SU-DHL-6 (cell line): Measurements from ENCODE around the gene CFAP44.

Experiments used
- H2AFZ ChIP-seq: fragments of 200-600 bp; sonication (generic); 2 replicates; pipeline ENCODE4 v1.6.1; 2014; ENCODE audit warnings: low read depth, mild to moderate bottlenecking, moderate library complexity, mixed read lengths, antibody characterized with exemption, low read length; ENCODE audit not compliant: severe bottlenecking
- H3F3A ChIP-seq: fragments of 200-600 bp; shearing (Covaris generic); 2 replicates; pipeline ENCODE4 v1.6.0; 2016; ENCODE audit warnings: antibody characterized with exemption, mild to moderate bottlenecking; ENCODE audit not compliant: insufficient read depth
- H3K27ac ChIP-seq: fragments of 200-600 bp; sonication (generic); 2 replicates; pipeline ENCODE4 v1.5.1; 2016; ENCODE audit warnings: low read depth, mild to moderate bottlenecking, low read length, moderate library complexity, mixed read lengths
- H3K27me3 ChIP-seq: fragments of 200-600 bp; sonication (generic), shearing (Covaris generic); 2 replicates; pipeline ENCODE4 v1.6.0; 2014; ENCODE audit warnings: mild to moderate bottlenecking, low read length
- H3K36me3 ChIP-seq: fragments of 200-600 bp; sonication (generic); 2 replicates; pipeline ENCODE4 v1.6.1; 2014; ENCODE audit warnings: mild to moderate bottlenecking, low read length, mixed read lengths
- H3K4me2 ChIP-seq: fragments of 300-600, 200-600 bp; shearing (Covaris generic), sonication (generic); 2 replicates; pipeline ENCODE4 v1.6.0; 2014; ENCODE audit warnings: low read length, low read depth, mild to moderate bottlenecking; ENCODE audit not compliant: poor library complexity, severe bottlenecking
- H3K4me3 ChIP-seq: fragments of 200-600 bp; sonication (generic); 2 replicates; pipeline ENCODE4 v1.5.1; 2014; ENCODE audit warnings: antibody characterized with exemption, low read length, mild to moderate bottlenecking, mixed read lengths; ENCODE audit not compliant: insufficient read depth, poor library complexity, severe bottlenecking
- H3K79me2 ChIP-seq: fragments of 200-600 bp; sonication (generic); 2 replicates; pipeline ENCODE4 v1.6.1; 2014; ENCODE audit warnings: mild to moderate bottlenecking, low read length, moderate library complexity; ENCODE audit not compliant: insufficient read depth
- H3K9ac ChIP-seq: fragments of 200-600 bp; sonication (generic); 2 replicates; pipeline ENCODE4 v1.7.0; 2014; ENCODE audit warnings: mild to moderate bottlenecking, low read length
- H3K9me2 ChIP-seq: fragments of 200-600 bp; sonication (generic); replicated peaks from 2 replicates; pipeline ENCODE4 v1.6.1; 2014; ENCODE audit warnings: low read length; ENCODE audit not compliant: insufficient read depth
- H3K9me3 ChIP-seq: fragments of 200-600 bp; sonication (generic); 2 replicates; pipeline ENCODE4 v1.6.1; 2014; ENCODE audit warnings: low read length, mixed read lengths; ENCODE audit not compliant: insufficient read depth
- H4K20me1 ChIP-seq: fragments of 200-600 bp; sonication (generic); 2 replicates; pipeline ENCODE4 v1.6.1; 2014; ENCODE audit warnings: low read depth, mild to moderate bottlenecking, antibody characterized with exemption, low read length, moderate library complexity, mixed read lengths
- EZH2phosphoT487 ChIP-seq: fragments of 200-600 bp; sonication (generic), shearing (Covaris generic); conservative IDR thresholded peaks from 2 replicates; pipeline ENCODE4 v1.6.1; 2018; ENCODE audit warnings: mild to moderate bottlenecking, antibody characterized with exemption, low read length, moderate library complexity, mixed read lengths
- TF ChIP-seq, protein P1 (sequence below): fragments of 200-600 bp; sonication (generic); IDR thresholded peaks from one replicate; pipeline ENCODE4 v1.5.1; 2017; ENCODE audit warnings: antibody characterized with exemption, mild to moderate bottlenecking, low read length, moderate library complexity; ENCODE audit not compliant: insufficient read depth, poor library complexity, severe bottlenecking

CFAP44 gene

GRCh38 chr3:113454057-113454456, 12.8 kb upstream of the CFAP44 start:
- H3K79me2 ChIP-seq, result no peaks in the 10 kb centered on the region
- TF ChIP-seq, protein P1, sequence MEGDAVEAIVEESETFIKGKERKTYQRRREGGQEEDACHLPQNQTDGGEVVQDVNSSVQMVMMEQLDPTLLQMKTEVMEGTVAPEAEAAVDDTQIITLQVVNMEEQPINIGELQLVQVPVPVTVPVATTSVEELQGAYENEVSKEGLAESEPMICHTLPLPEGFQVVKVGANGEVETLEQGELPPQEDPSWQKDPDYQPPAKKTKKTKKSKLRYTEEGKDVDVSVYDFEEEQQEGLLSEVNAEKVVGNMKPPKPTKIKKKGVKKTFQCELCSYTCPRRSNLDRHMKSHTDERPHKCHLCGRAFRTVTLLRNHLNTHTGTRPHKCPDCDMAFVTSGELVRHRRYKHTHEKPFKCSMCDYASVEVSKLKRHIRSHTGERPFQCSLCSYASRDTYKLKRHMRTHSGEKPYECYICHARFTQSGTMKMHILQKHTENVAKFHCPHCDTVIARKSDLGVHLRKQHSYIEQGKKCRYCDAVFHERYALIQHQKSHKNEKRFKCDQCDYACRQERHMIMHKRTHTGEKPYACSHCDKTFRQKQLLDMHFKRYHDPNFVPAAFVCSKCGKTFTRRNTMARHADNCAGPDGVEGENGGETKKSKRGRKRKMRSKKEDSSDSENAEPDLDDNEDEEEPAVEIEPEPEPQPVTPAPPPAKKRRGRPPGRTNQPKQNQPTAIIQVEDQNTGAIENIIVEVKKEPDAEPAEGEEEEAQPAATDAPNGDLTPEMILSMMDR, result no peak
- no peak for TF ChIP-seq EZH2phosphoT487
- no peaks in the 10 kb centered on the region for H3K36me3 ChIP-seq

GRCh38 chr3:113450911-113451310, 9.6 kb upstream of the CFAP44 start:
- Histone ChIP-seq H3K27ac (no peak overlapping the region), H3K9me2 (no peaks in the 10 kb centered on the region), H2AFZ (no peak overlapping the region), H3K79me2 (no peaks in the 10 kb centered on the region), H3K9me3 (no peaks in the 10 kb centered on the region), H3K4me3 (no peak overlapping the region), H3F3A (no peaks in the 10 kb centered on the region), H3K4me2 (no peak overlapping the region), H3K27me3 (no peaks in the 10 kb centered on the region), H4K20me1 (no peaks in the 10 kb centered on the region), H3K36me3 (peaks cover 3% of the 10 kb centered on the region; the same call in 1 of the 2 replicates), H3K9ac (no peak overlapping the region)
- TF ChIP-seq, protein P1, result no peak
- TF ChIP-seq EZH2phosphoT487, result no peak

More at GRCh38 chr3:113454057-113454456, 12.8 kb upstream of the CFAP44 start:
- H3F3A ChIP-seq, result no peaks in the 10 kb centered on the region
- no peak overlapping the region for H3K4me2 ChIP-seq
- H2AFZ ChIP-seq, result no peak overlapping the region
- no peaks in the 10 kb centered on the region for H3K27me3 ChIP-seq
- no peaks in the 10 kb centered on the region for H3K9me2 ChIP-seq
- no peak overlapping the region for H3K9ac ChIP-seq
- no peak overlapping the region for H3K27ac ChIP-seq
- no peak overlapping the region for H3K4me3 ChIP-seq
- no peaks in the 10 kb centered on the region for H3K9me3 ChIP-seq
- H4K20me1 ChIP-seq, result no peaks in the 10 kb centered on the region

DNA sequence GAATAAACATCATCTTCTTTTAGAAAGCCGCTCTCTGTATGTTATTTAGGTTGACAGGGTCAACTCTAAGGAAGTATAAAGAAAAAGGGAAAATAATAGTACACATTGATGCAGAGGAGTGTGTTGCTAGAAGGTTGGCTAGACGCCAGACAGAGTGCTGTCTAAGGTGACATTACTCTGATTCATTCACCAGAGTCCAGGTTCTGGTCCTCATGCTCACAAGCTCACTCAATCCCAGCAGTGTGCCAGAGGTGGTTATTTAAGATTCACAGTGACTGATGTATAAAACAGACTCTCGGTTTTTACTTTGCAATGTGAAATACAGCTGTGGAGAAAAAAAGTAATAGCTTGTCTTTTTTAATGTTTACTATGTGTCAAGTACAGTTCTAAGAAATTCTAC, 1.7 kb downstream of the CFAP44 start:
- Histone ChIP-seq H3K27ac (no peak overlapping the region), H3K79me2 (no peaks in the 10 kb centered on the region), H3K4me2 (no peak overlapping the region), H3K36me3 (no peaks in the 10 kb centered on the region), H3K4me3 (no peak overlapping the region), H3K9ac (no peak overlapping the region), H3K9me3 (no peaks in the 10 kb centered on the region), H3F3A (no peaks in the 10 kb centered on the region), H3K27me3 (no peaks in the 10 kb centered on the region), H3K9me2 (no peaks in the 10 kb centered on the region), H4K20me1 (no peaks in the 10 kb centered on the region), H2AFZ (no peak overlapping the region)
- TF ChIP-seq, protein P1, result no peak
- TF ChIP-seq EZH2phosphoT487, result no peak
